ENCODE measurements around the gene HAUS8. TPM values are rescaled to one million over a fixed set of nuclear protein-coding genes. Genes with fewer than 3 reads are reported as not detected.

The HAUS8 gene
- total RNA-seq, 1 experiment from 2014 or later: 66.4 TPM

DNA sequence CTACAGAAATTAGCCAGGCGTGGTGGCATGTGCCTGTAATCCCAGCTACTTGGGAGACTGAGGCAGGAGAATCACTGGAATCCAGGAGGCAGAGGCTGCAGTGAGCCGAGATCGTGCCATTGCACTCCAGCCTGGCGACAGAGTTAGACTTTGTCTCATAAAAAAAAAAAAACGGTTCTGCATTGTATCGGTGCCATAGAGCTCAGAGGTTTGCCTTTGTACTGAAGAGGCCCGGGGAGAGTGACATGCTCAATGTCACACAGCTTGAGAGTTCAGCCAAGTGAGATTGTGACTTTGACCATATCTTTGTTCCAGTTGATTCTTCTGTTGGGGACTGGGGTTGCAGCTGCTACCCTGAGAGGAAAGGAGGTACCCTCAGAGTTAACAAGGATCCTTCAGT lies 4.3 kb downstream of the HAUS8 start:
- Histone ChIP-seq H3K4me1 (ENCODE audit: insufficient read depth, low read length, poor library complexity, severe bottlenecking) (peaks cover 9% of the 10 kb centered on the region), H3K27ac (ENCODE audit: low read depth, low read length, poor library complexity, severe bottlenecking) (no peak overlapping the region), H3K27me3 (replicated peaks; ENCODE audit: insufficient read depth, low read depth, low read length, poor library complexity) (no peaks in the 10 kb centered on the region), H3K36me3 (ENCODE audit: insufficient read depth, low read length, poor library complexity, severe bottlenecking) (peaks cover 24% of the 10 kb centered on the region), H3K4me3 (ENCODE audit: low read depth, low read length, poor library complexity, severe bottlenecking) (no peak overlapping the region), H3K9me3 (ENCODE audit: low read depth, low read length, poor library complexity, severe bottlenecking) (no peaks in the 10 kb centered on the region)
- TF ChIP-seq, protein P1, sequence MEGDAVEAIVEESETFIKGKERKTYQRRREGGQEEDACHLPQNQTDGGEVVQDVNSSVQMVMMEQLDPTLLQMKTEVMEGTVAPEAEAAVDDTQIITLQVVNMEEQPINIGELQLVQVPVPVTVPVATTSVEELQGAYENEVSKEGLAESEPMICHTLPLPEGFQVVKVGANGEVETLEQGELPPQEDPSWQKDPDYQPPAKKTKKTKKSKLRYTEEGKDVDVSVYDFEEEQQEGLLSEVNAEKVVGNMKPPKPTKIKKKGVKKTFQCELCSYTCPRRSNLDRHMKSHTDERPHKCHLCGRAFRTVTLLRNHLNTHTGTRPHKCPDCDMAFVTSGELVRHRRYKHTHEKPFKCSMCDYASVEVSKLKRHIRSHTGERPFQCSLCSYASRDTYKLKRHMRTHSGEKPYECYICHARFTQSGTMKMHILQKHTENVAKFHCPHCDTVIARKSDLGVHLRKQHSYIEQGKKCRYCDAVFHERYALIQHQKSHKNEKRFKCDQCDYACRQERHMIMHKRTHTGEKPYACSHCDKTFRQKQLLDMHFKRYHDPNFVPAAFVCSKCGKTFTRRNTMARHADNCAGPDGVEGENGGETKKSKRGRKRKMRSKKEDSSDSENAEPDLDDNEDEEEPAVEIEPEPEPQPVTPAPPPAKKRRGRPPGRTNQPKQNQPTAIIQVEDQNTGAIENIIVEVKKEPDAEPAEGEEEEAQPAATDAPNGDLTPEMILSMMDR (conservative IDR thresholded peaks at IDR 0.05; ENCODE audit: low read depth, low read length): no peak
- no peak for TF ChIP-seq EZH2 (IDR thresholded peaks at IDR 0.05; ENCODE audit: borderline replicate concordance, low read depth, low read length, poor library complexity, severe bottlenecking)
- DNase-seq (ENCODE audit: low spot score): no peak
- intact Hi-C loops (cut with micrococcal nuclease; ENCODE audit: unreplicated experiment): no loop called here
- CTCF ChIA-PET: no interaction called here
- POLR2A ChIA-PET (ENCODE audit: low non-redundant PET): no interaction called here
- no TSS peak for BruUV-seq (replicated peaks)

DNA sequence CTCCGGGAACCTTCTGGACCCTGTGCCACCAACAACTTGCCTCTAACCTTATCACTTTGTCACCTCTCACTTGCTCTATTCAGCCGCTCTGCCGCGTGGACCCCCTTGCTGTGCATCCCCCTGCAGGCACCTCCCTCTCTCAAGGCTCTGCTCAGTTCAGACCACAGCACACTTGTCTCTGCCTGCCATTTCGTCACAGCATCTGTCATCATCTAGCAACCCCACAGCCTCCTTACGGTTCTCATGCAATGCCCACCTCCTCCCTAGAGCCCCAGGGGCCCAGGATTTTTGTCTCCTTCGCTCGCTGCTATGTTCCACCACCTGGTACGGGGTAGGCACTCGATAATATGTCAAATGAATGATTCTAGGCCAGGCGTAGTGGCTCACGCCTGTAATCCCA lies 4.8 kb downstream of the HAUS8 start:
- BruUV-seq (replicated peaks): no TSS peak
- no peaks in the 10 kb centered on the region for H3K9me3 ChIP-seq (ENCODE audit: low read depth, low read length, poor library complexity, severe bottlenecking)
- intact Hi-C loops (cut with micrococcal nuclease; ENCODE audit: unreplicated experiment): no loop called here
- no peak overlapping the region for H3K4me3 ChIP-seq (ENCODE audit: low read depth, low read length, poor library complexity, severe bottlenecking)
- ChIA-PET CTCF (no interaction called here), POLR2A (ENCODE audit: low non-redundant PET) (no interaction called here)
- H3K27ac ChIP-seq (ENCODE audit: low read depth, low read length, poor library complexity, severe bottlenecking): no peak overlapping the region
- DNase-seq (ENCODE audit: low spot score): no peak
- TF ChIP-seq EZH2 (IDR thresholded peaks at IDR 0.05; ENCODE audit: borderline replicate concordance, low read depth, low read length, poor library complexity, severe bottlenecking): no peak
- TF ChIP-seq, protein P1 (conservative IDR thresholded peaks at IDR 0.05; ENCODE audit: low read depth, low read length): no peak
- no peaks in the 10 kb centered on the region for H3K27me3 ChIP-seq (replicated peaks; ENCODE audit: insufficient read depth, low read depth, low read length, poor library complexity)
- peaks cover 26% of the 10 kb centered on the region for H3K36me3 ChIP-seq (ENCODE audit: insufficient read depth, low read length, poor library complexity, severe bottlenecking)
- peaks cover 9% of the 10 kb centered on the region for H3K4me1 ChIP-seq (ENCODE audit: insufficient read depth, low read length, poor library complexity, severe bottlenecking)

DNA sequence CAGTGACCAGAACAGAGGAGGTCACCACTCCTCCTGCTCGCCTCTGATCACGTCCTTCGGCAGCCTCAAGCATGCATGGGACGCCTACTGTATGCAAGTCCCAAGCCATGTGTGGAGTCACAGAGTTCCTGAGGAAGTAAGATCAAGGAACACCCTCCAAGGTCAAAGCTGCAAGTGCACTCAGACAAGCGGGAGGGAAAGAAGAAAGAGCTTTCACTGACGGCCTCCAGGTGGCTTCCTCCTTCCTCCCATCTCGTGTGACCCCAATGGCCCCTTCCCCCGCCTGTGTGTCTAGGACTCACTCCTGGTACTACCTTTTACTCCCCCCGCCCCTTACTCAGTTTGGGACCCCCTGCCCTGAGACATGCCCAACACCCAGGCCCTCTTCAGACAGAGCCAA lies 6.1 kb downstream of the HAUS8 start:
- POLR2A ChIA-PET (ENCODE audit: low non-redundant PET): no interaction called here
- no peaks in the 10 kb centered on the region for H3K27me3 ChIP-seq (replicated peaks; ENCODE audit: insufficient read depth, low read depth, low read length, poor library complexity)
- TF ChIP-seq, protein P1 (conservative IDR thresholded peaks at IDR 0.05; ENCODE audit: low read depth, low read length): no peak
- TF ChIP-seq EZH2 (IDR thresholded peaks at IDR 0.05; ENCODE audit: borderline replicate concordance, low read depth, low read length, poor library complexity, severe bottlenecking): no peak
- no peaks in the 10 kb centered on the region for H3K9me3 ChIP-seq (ENCODE audit: low read depth, low read length, poor library complexity, severe bottlenecking)
- no peak overlapping the region for H3K27ac ChIP-seq (ENCODE audit: low read depth, low read length, poor library complexity, severe bottlenecking)
- peaks cover 9% of the 10 kb centered on the region for H3K4me1 ChIP-seq (ENCODE audit: insufficient read depth, low read length, poor library complexity, severe bottlenecking)
- intact Hi-C loops (cut with micrococcal nuclease; ENCODE audit: unreplicated experiment): loop anchor here (5.0 kb wide), 1 partner anchor 213 kb away; the partner anchor contains the start of gene ANKLE1
- no TSS peak for BruUV-seq (replicated peaks)
- H3K36me3 ChIP-seq (ENCODE audit: insufficient read depth, low read length, poor library complexity, severe bottlenecking): peaks cover 38% of the 10 kb centered on the region
- CTCF ChIA-PET: no interaction called here
- H3K4me3 ChIP-seq (ENCODE audit: low read depth, low read length, poor library complexity, severe bottlenecking): no peak overlapping the region
- no peak for DNase-seq (ENCODE audit: low spot score)

Data from A673 (cell line).